ENCODE data around the gene MAML2. TPM values are rescaled to one million over a fixed set of nuclear protein-coding genes. Genes with fewer than 3 reads are reported as not detected.
A peak's percentile ranks its signal among the peaks of the same experiment; 100 is the strongest.

The MAML2 gene
- total RNA-seq, 1 donor from 2014 or later, result 1.3 TPM

GRCh38 chr11:96012086-96012824 lies 330.7 kb downstream of the MAML2 start:
- FAIRE-seq (no peak), DNase-seq (ENCODE audit: low read depth) (peak; percentile 75)
- Histone ChIP-seq H3K27me3 (ENCODE audit: control insufficient read depth, insufficient read depth, low read length) (no peaks in the 10 kb centered on the region), H3K36me3 (ENCODE audit: control insufficient read depth, insufficient read depth, low read length) (no peaks in the 10 kb centered on the region), H3K4me3 (ENCODE audit: low read depth, low read length) (no peak overlapping the region)
- peak; percentile 48 for TF ChIP-seq CTCF (IDR thresholded peaks at IDR 0.05; ENCODE audit: insufficient read depth, low read length, severe bottlenecking)

GRCh38 chr11:96010683-96011082 lies 332.3 kb downstream of the MAML2 start:
- FAIRE-seq (no peak), DNase-seq (ENCODE audit: low read depth) (no peak)
- Histone ChIP-seq H3K27me3 (ENCODE audit: control insufficient read depth, insufficient read depth, low read length) (no peaks in the 10 kb centered on the region), H3K36me3 (ENCODE audit: control insufficient read depth, insufficient read depth, low read length) (no peaks in the 10 kb centered on the region), H3K4me3 (ENCODE audit: low read depth, low read length) (no peak overlapping the region)
- no peak for TF ChIP-seq CTCF (IDR thresholded peaks at IDR 0.05; ENCODE audit: insufficient read depth, low read length, severe bottlenecking)

GRCh38 chr11:96008161-96008720 lies 334.8 kb downstream of the MAML2 start:
- FAIRE-seq, result no peak
- DNase-seq (ENCODE audit: low read depth), result no peak
- TF ChIP-seq CTCF (IDR thresholded peaks at IDR 0.05; ENCODE audit: insufficient read depth, low read length, severe bottlenecking), result no peak
- no peak overlapping the region for H3K4me3 ChIP-seq (ENCODE audit: low read depth, low read length)
- no peaks in the 10 kb centered on the region for H3K27me3 ChIP-seq (ENCODE audit: control insufficient read depth, insufficient read depth, low read length)
- H3K36me3 ChIP-seq (ENCODE audit: control insufficient read depth, insufficient read depth, low read length), result no peaks in the 10 kb centered on the region

GRCh38 chr11:96006037-96006436 lies 337.0 kb downstream of the MAML2 start:
- Histone ChIP-seq H3K4me3 (ENCODE audit: low read depth, low read length) (no peak overlapping the region), H3K36me3 (ENCODE audit: control insufficient read depth, insufficient read depth, low read length) (no peaks in the 10 kb centered on the region), H3K27me3 (ENCODE audit: control insufficient read depth, insufficient read depth, low read length) (no peaks in the 10 kb centered on the region)
- TF ChIP-seq CTCF (IDR thresholded peaks at IDR 0.05; ENCODE audit: insufficient read depth, low read length, severe bottlenecking), result no peak
- FAIRE-seq (no peak), DNase-seq (ENCODE audit: low read depth) (no peak)

GRCh38 chr11:96004862-96005261 lies 338.1 kb downstream of the MAML2 start:
- Histone ChIP-seq H3K27me3 (ENCODE audit: control insufficient read depth, insufficient read depth, low read length) (no peaks in the 10 kb centered on the region), H3K36me3 (ENCODE audit: control insufficient read depth, insufficient read depth, low read length) (no peaks in the 10 kb centered on the region), H3K4me3 (ENCODE audit: low read depth, low read length) (no peak overlapping the region)
- FAIRE-seq (no peak), DNase-seq (ENCODE audit: low read depth) (no peak)
- no peak for TF ChIP-seq CTCF (IDR thresholded peaks at IDR 0.05; ENCODE audit: insufficient read depth, low read length, severe bottlenecking)
